ENCODE data around the gene MASP2. TPM values are rescaled to one million over a fixed set of nuclear protein-coding genes. Genes with fewer than 3 reads are reported as not detected.

The MASP2 gene
- total RNA-seq, 4 donors from 2014 or later = not detected

- DNase-seq (ENCODE audit: extremely low spot score) = no peak
- Histone ChIP-seq H3K4me1 (peaks cover 0 to 3% (median 0%) of the 10 kb centered on the region in 4 donors), H3K9me3 (no peaks in the 10 kb centered on the region), H3K36me3 (peaks cover 33 to 77% (median 66%) of the 10 kb centered on the region in 4 donors), H3K4me3 (no peak overlapping the region), H3K27ac (replicated peaks in 1 of 4) (no peak overlapping the region), H3K27me3 (no peaks in the 10 kb centered on the region)
- intact Hi-C loops (cut with DNase I) = no loop called here
- TF ChIP-seq, protein P1, sequence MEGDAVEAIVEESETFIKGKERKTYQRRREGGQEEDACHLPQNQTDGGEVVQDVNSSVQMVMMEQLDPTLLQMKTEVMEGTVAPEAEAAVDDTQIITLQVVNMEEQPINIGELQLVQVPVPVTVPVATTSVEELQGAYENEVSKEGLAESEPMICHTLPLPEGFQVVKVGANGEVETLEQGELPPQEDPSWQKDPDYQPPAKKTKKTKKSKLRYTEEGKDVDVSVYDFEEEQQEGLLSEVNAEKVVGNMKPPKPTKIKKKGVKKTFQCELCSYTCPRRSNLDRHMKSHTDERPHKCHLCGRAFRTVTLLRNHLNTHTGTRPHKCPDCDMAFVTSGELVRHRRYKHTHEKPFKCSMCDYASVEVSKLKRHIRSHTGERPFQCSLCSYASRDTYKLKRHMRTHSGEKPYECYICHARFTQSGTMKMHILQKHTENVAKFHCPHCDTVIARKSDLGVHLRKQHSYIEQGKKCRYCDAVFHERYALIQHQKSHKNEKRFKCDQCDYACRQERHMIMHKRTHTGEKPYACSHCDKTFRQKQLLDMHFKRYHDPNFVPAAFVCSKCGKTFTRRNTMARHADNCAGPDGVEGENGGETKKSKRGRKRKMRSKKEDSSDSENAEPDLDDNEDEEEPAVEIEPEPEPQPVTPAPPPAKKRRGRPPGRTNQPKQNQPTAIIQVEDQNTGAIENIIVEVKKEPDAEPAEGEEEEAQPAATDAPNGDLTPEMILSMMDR (IDR thresholded peaks at IDR 0.05) = no peak
- TF ChIP-seq EP300 (IDR thresholded peaks at IDR 0.05) = no peak
- no peak for TF ChIP-seq POLR2A (IDR thresholded peaks at IDR 0.05; ENCODE audit: low read depth)
- no peak for TF ChIP-seq POLR2AphosphoS5 (IDR thresholded peaks at IDR 0.05)
- WGBS = 75% methylated on average over 6 of the region's 6 CpGs
Observed at GRCh38 chr1:11027316-11027715, 19.7 kb downstream of the MASP2 start.

GRCh38 chr1:11026903-11027302 lies 20.1 kb downstream of the MASP2 start:
- Histone ChIP-seq H3K27me3 (no peaks in the 10 kb centered on the region), H3K4me3 (no peak overlapping the region), H3K36me3 (peaks cover 37 to 81% (median 70%) of the 10 kb centered on the region in 4 donors), H3K9me3 (no peaks in the 10 kb centered on the region), H3K27ac (replicated peaks in 1 of 4) (no peak overlapping the region), H3K4me1 (peaks cover 0 to 3% (median 0%) of the 10 kb centered on the region in 4 donors)
- intact Hi-C loops (cut with DNase I) = no loop called here
- DNase-seq (ENCODE audit: extremely low spot score) = no peak
- WGBS = 88% methylated on average over 5 of the region's 5 CpGs
- TF ChIP-seq POLR2AphosphoS5 (IDR thresholded peaks at IDR 0.05) = no peak
- no peak for TF ChIP-seq EP300 (IDR thresholded peaks at IDR 0.05)
- TF ChIP-seq, protein P1 (IDR thresholded peaks at IDR 0.05) = no peak
- TF ChIP-seq POLR2A (IDR thresholded peaks at IDR 0.05; ENCODE audit: low read depth) = no peak

GRCh38 chr1:11026052-11026451 lies 21.0 kb downstream of the MASP2 start:
- no peak for DNase-seq (ENCODE audit: extremely low spot score)
- Histone ChIP-seq H3K36me3 (peaks cover 46 to 90% (median 79%) of the 10 kb centered on the region in 4 donors), H3K4me1 (peaks cover 0 to 3% (median 0%) of the 10 kb centered on the region in 4 donors), H3K4me3 (no peak overlapping the region), H3K27me3 (no peaks in the 10 kb centered on the region), H3K9me3 (no peaks in the 10 kb centered on the region), H3K27ac (replicated peaks in 1 of 4) (no peak overlapping the region)
- 76% methylated on average over 1 of the region's 1 CpG for WGBS
- TF ChIP-seq EP300 (IDR thresholded peaks at IDR 0.05) (no peak), POLR2A (IDR thresholded peaks at IDR 0.05; ENCODE audit: low read depth) (no peak)
- intact Hi-C loops (cut with DNase I) = no loop called here

- H3K9me3 ChIP-seq = no peaks in the 10 kb centered on the region
- H3K4me1 ChIP-seq = peaks cover 0 to 3% (median 0%) of the 10 kb centered on the region in 4 donors
- no peak overlapping the region for H3K4me3 ChIP-seq
- WGBS = 71% methylated on average over 1 of the region's 1 CpG
- no peak overlapping the region for H3K27ac ChIP-seq (replicated peaks in 1 of 4)
- peaks cover 50 to 90% (median 80%) of the 10 kb centered on the region in 4 donors for H3K36me3 ChIP-seq
- H3K27me3 ChIP-seq = no peaks in the 10 kb centered on the region
- intact Hi-C loops (cut with DNase I) = no loop called here
- no peak for DNase-seq (ENCODE audit: extremely low spot score)
- TF ChIP-seq POLR2A (IDR thresholded peaks at IDR 0.05; ENCODE audit: low read depth) = no peak
- no peak for TF ChIP-seq POLR2AphosphoS5 (IDR thresholded peaks at IDR 0.05)
- TF ChIP-seq, protein P1 (IDR thresholded peaks at IDR 0.05) = no peak
- no peak for TF ChIP-seq EP300 (IDR thresholded peaks at IDR 0.05)
Observed at GRCh38 chr1:11025618-11026017, 21.4 kb downstream of the MASP2 start.

GRCh38 chr1:11024874-11025203 lies 22.2 kb downstream of the MASP2 start:
- no peak for DNase-seq (ENCODE audit: extremely low spot score)
- H3K27me3 ChIP-seq = no peaks in the 10 kb centered on the region
- intact Hi-C loops (cut with DNase I) = no loop called here
- WGBS = 71% methylated on average over 2 of the region's 2 CpGs
- no peaks in the 10 kb centered on the region for H3K9me3 ChIP-seq
- H3K27ac ChIP-seq (replicated peaks in 1 of 4) = no peak overlapping the region
- peaks cover 0 to 3% (median 0%) of the 10 kb centered on the region in 4 donors for H3K4me1 ChIP-seq
- peaks cover 58 to 90% (median 81%) of the 10 kb centered on the region in 4 donors for H3K36me3 ChIP-seq
- no peak overlapping the region for H3K4me3 ChIP-seq
- TF ChIP-seq, protein P1 (IDR thresholded peaks at IDR 0.05) = no peak
- TF ChIP-seq POLR2AphosphoS5 (IDR thresholded peaks at IDR 0.05) = no peak
